ENCODE measurements around the gene MGMT.

DNA sequence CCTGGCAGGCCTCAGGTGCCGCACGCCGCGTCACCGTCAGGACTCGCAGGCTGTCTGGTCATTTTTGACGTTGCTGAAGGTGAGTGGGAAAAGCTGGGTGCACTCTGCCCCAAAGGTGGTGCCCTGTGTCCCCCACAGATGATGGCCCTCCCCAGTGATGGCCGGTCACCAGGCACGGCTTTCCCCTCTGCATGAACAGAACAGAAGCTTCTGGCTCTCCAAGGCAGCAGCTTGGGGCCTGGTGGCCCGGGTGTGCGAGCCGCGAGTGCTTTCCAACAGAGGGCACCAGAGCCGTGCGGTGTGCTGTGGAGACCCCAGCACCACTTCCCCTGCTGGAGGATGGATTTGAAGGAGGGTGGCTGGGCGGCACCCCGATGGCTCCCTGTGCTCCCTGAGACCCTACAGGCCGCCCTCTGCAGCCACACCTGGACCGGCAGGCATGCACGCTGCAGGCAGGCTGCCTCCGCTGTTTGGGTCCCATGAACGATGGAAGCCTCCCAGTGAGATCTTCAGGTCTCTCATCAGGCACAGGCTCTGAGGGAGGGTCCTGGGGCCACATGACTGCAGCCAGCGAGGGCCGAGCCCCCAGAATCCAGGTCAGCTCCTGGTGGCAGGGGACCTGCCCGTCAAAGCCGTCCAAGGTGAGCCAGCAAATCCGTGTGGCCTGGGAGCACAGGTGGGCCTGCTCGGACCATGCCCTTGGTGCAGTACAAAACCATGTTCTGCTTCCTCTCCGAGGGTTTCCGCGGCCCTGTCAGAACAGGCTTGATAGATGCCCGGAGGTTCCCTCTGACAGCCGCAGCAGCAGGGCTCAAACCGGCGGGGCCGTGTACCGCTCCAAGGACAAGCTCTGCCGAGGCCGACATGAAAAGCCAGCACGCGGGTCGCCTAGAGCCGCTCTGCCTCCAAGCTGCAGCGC, 301.7 kb downstream of the MGMT start:
- TF ChIP-seq POLR2A (IDR thresholded peaks at IDR 0.05; ENCODE audit: low read length) (no peak), GATA1 (IDR thresholded peaks at IDR 0.05; ENCODE audit: low read depth, low read length) (no peak)

All from erythroblast (primary cell).